HG02588 (cell line): ENCODE measurements around the gene E4F1.
"Not testable (repeated sequence)": the region's sequence is repeated elsewhere in the genome, so short reads cannot be mapped to it uniquely, and the experiment has no call there.

Experiments used
- ATAC-seq: cut with Tn5 transposase; IDR thresholded peaks from one replicate; pipeline ENCODE4 v1.9.1; 2021; ENCODE audit warnings: mild to moderate bottlenecking, moderate library complexity; ENCODE audit not compliant: unreplicated experiment

The E4F1 gene

GRCh38 chr16:2189252-2189893 is 34.0 kb upstream of the E4F1 start:
- no peak for ATAC-seq

GRCh38 chr16:2190002-2190658 is 33.3 kb upstream of the E4F1 start:
- no peak for ATAC-seq

GRCh38 chr16:2190659-2191445 is 32.5 kb upstream of the E4F1 start:
- no peak for ATAC-seq

GRCh38 chr16:2191446-2191706 is 32.0 kb upstream of the E4F1 start:
- no peak for ATAC-seq

GRCh38 chr16:2194166-2194834 is 29.1 kb upstream of the E4F1 start:
- no peak for ATAC-seq

GRCh38 chr16:2194852-2195321 is 28.5 kb upstream of the E4F1 start:
- ATAC-seq = no peak

GRCh38 chr16:2195322-2196161 is 27.8 kb upstream of the E4F1 start:
- ATAC-seq = no peak

GRCh38 chr16:2196162-2196980 is 27.0 kb upstream of the E4F1 start, which contains the start of gene CASKIN1:
CASKIN1 (minus strand) TSS chr16:2196605; CDS start chr16:2196432, 173 bp downstream.
- ATAC-seq = no peak

- no peak for ATAC-seq
Observed at GRCh38 chr16:2196981-2197511, 26.3 kb upstream of the E4F1 start.

- no peak for ATAC-seq
Observed at GRCh38 chr16:2197765-2198164, 25.6 kb upstream of the E4F1 start.

GRCh38 chr16:2198283-2198682 is 25.1 kb upstream of the E4F1 start:
- no peak for ATAC-seq

GRCh38 chr16:2199095-2199494 is 24.3 kb upstream of the E4F1 start:
- no peak for ATAC-seq

- ATAC-seq = no peak
Observed at GRCh38 chr16:2199621-2200139, 23.7 kb upstream of the E4F1 start.

- no peak for ATAC-seq
Observed at GRCh38 chr16:2200313-2200712, 23.1 kb upstream of the E4F1 start.

GRCh38 chr16:2203119-2203688 is 20.2 kb upstream of the E4F1 start:
- not testable (repeated sequence) for ATAC-seq

GRCh38 chr16:2204416-2205103 is 18.8 kb upstream of the E4F1 start:
- no peak for ATAC-seq

- ATAC-seq = peak; percentile 63
Observed at GRCh38 chr16:2205104-2205966, 18.1 kb upstream of the E4F1 start, which contains the start of gene MLST8. MLST8 (plus strand) TSS chr16:2205454; CDS start chr16:2206086, 632 bp downstream.
